HL-60 (cell line): ENCODE data around the gene SPG11.

Experiments used
- CTCF ChIP-seq: IDR thresholded peaks from one replicate; pipeline ENCODE4 v1.5.1; 2011; ENCODE audit warnings: low read length, control low read depth, inconsistent platforms; ENCODE audit not compliant: insufficient read depth
- POLR2AphosphoS5 ChIP-seq: IDR thresholded peaks from 2 replicates; pipeline ENCODE4 v1.6.1; 2012; ENCODE audit warnings: low read depth
- SPI1 ChIP-seq: IDR thresholded peaks from 2 replicates; pipeline ENCODE4 v1.6.1; 2012; ENCODE audit warnings: low read depth, mild to moderate bottlenecking, borderline replicate concordance

GRCh38 chr15:44654858-44655257, 8.6 kb downstream of the SPG11 start:
- no peak for TF ChIP-seq CTCF
- no peak for TF ChIP-seq SPI1
- TF ChIP-seq POLR2AphosphoS5: no peak
